WTC11 (cell line): Measurements from ENCODE around the gene TMC4. TPM values are rescaled to one million over a fixed set of nuclear protein-coding genes. Genes with fewer than 3 reads are reported as not detected.
"Not testable (repeated sequence)": the region's sequence is repeated elsewhere in the genome, so short reads cannot be mapped to it uniquely, and the experiment has no call there.

Source experiments
- ATAC-seq: fragments of 200-7000 bp; cut with Tn5 transposase; 2 replicates; pipeline ENCODE4 v1.10.0; 2021; ENCODE audit warnings: mild to moderate bottlenecking, moderate library complexity
- CTCF ChIA-PET: fragments of 300-600 bp; sonication (Branson Sonifier 250); formaldehyde crosslinking; loops from one replicate; lab custom pipeline; 2021; ENCODE audit warnings: antibody characterized with exemption; lab: Charles Lee
- POLR2A ChIA-PET: fragments of 350-600 bp; sonication (Branson Sonifier 250); formaldehyde crosslinking; loops from one replicate; lab custom pipeline; 2021; ENCODE audit warnings: antibody characterized with exemption; lab: Charles Lee
- DNase-seq: peaks from one replicate; pipeline ENCODE4 v3.0.0; 2021; ENCODE audit warnings: low spot score
- H3K27ac Mint-ChIP-seq: 2 replicates; pipeline ENCODE4 v1.8.0; 2021; ENCODE audit warnings: mixed read lengths
- H3K27me3 Mint-ChIP-seq: 2 replicates; pipeline ENCODE4 v1.8.0; 2021; ENCODE audit warnings: low read depth, mild to moderate bottlenecking, moderate library complexity, mixed read lengths
- H3K36me3 Mint-ChIP-seq: 2 replicates; pipeline ENCODE4 v1.8.0; 2021; ENCODE audit warnings: mixed read lengths
- H3K4me1 Mint-ChIP-seq: 2 replicates; pipeline ENCODE4 v1.8.0; 2022; ENCODE audit warnings: mixed read lengths
- H3K4me3 Mint-ChIP-seq: 2 replicates; pipeline ENCODE4 v1.8.0; 2021; ENCODE audit warnings: mild to moderate bottlenecking, moderate library complexity, mixed read lengths
- H3K9me3 Mint-ChIP-seq: 2 replicates; pipeline ENCODE4 v1.8.0; 2021; ENCODE audit warnings: mixed read lengths
- CTCF ChIP-seq: fragments of 200-600 bp; IDR thresholded peaks from 2 replicates; pipeline ENCODE4 v1.8.0; 2022; ENCODE audit warnings: antibody characterized with exemption
- EMX1 ChIP-seq: fragments of 250-450 bp; sonication (Bioruptor Pico); IDR thresholded peaks from 2 replicates; pipeline ENCODE4 v1.8.0; 2021; ENCODE audit warnings: mild to moderate bottlenecking
- GABPB1 ChIP-seq: sonication (generic); formaldehyde crosslinking; IDR thresholded peaks from 2 replicates; pipeline ENCODE4 v1.8.1; 2023; ENCODE audit warnings: mild to moderate bottlenecking, missing genetic modification reagents
- MLX ChIP-seq: sonication (generic); formaldehyde crosslinking; IDR thresholded peaks from 2 replicates; pipeline ENCODE4 v1.8.1; 2023; ENCODE audit warnings: mild to moderate bottlenecking, missing genetic modification reagents, moderate library complexity
- NFATC4 ChIP-seq: fragments of 250-450 bp; sonication (Bioruptor Pico); IDR thresholded peaks from 2 replicates; pipeline ENCODE4 v1.9.0; 2021; ENCODE audit warnings: mild to moderate bottlenecking
- NFYB ChIP-seq: sonication (generic); formaldehyde crosslinking; conservative IDR thresholded peaks from 2 replicates; pipeline ENCODE4 v1.8.0; 2022; ENCODE audit warnings: low read depth, missing genetic modification reagents
- RORB ChIP-seq: fragments of 250-450 bp; sonication (Bioruptor Pico); IDR thresholded peaks from 2 replicates; pipeline ENCODE4 v1.9.0; 2021; ENCODE audit warnings: mild to moderate bottlenecking
- SMAD3 ChIP-seq: sonication (generic); formaldehyde crosslinking; IDR thresholded peaks from 2 replicates; pipeline ENCODE4 v1.8.0; 2022; ENCODE audit warnings: missing genetic modification reagents, mild to moderate bottlenecking, borderline replicate concordance
- SMAD4 ChIP-seq: sonication (generic); formaldehyde crosslinking; IDR thresholded peaks from 2 replicates; pipeline ENCODE4 v1.8.0; 2022; ENCODE audit warnings: mild to moderate bottlenecking, missing genetic modification reagents
- SOX15 ChIP-seq: fragments of 250-450 bp; sonication (Bioruptor Pico); IDR thresholded peaks from 2 replicates; pipeline ENCODE4 v1.9.0; 2021; ENCODE audit warnings: mild to moderate bottlenecking
- USF1 ChIP-seq: sonication (generic); formaldehyde crosslinking; IDR thresholded peaks from 2 replicates; pipeline ENCODE4 v1.8.0; 2022; ENCODE audit warnings: mild to moderate bottlenecking, missing genetic modification reagents
- ZBTB21 ChIP-seq: sonication (generic); formaldehyde crosslinking; IDR thresholded peaks from 2 replicates; pipeline ENCODE4 v1.8.1; 2023; ENCODE audit warnings: mild to moderate bottlenecking, missing genetic modification reagents, borderline replicate concordance
- ZNF232 ChIP-seq: sonication (generic); formaldehyde crosslinking; IDR thresholded peaks from 2 replicates; pipeline ENCODE4 v1.8.0; 2022; ENCODE audit warnings: mild to moderate bottlenecking, missing genetic modification reagents
- ZNF423 ChIP-seq: fragments of 250-450 bp; sonication (Bioruptor Pico); IDR thresholded peaks from 2 replicates; pipeline ENCODE4 v2.1.2; 2022; ENCODE audit warnings: mild to moderate bottlenecking, moderate library complexity
- ZNF425 ChIP-seq: fragments of 250-450 bp; sonication (Bioruptor Pico); conservative IDR thresholded peaks from 2 replicates; pipeline ENCODE4 v1.9.0; 2021; ENCODE audit warnings: mild to moderate bottlenecking
- total RNA-seq: library from RNA; stranded (reverse); gene quantifications from 3 replicates; pipeline ENCODE4 v1.2.3, GENCODE V29; 2021
- TF ChIP-seq, protein P1 (sequence below): sonication (generic); formaldehyde crosslinking; IDR thresholded peaks from 2 replicates; pipeline ENCODE4 v1.8.1; 2022; ENCODE audit warnings: mild to moderate bottlenecking, moderate library complexity, missing genetic modification reagents
- TF ChIP-seq, protein P2 (sequence below): sonication (generic); formaldehyde crosslinking; IDR thresholded peaks from 2 replicates; pipeline ENCODE4 v1.8.0; 2022; ENCODE audit warnings: mild to moderate bottlenecking, missing genetic modification reagents
- TF ChIP-seq, protein P3 (sequence below): fragments of 250-450 bp; sonication (Bioruptor Pico); IDR thresholded peaks from 2 replicates; pipeline ENCODE4 v1.9.0; 2021; ENCODE audit warnings: mild to moderate bottlenecking

TMC4 gene
- total RNA-seq, 1 experiment from 2014 or later = 9.3 TPM

- TF ChIP-seq MLX = no peak
- TF ChIP-seq, all 79 proteins: peak for 0
These were observed 23.6 kb upstream of the TMC4 start (continued) for GRCh38 chr19:54196536-54196935.

- H3K36me3 Mint-ChIP-seq = peaks cover 32% of the 10 kb centered on the region
- H3K4me3 Mint-ChIP-seq, H3K27ac Mint-ChIP-seq, ATAC-seq, H3K27me3 Mint-ChIP-seq, H3K9me3 Mint-ChIP-seq, CTCF ChIA-PET, POLR2A ChIA-PET, DNase-seq: not testable (repeated sequence)
- H3K4me1 Mint-ChIP-seq = peaks cover 19% of the 10 kb centered on the region
These were observed 21.5 kb upstream of the TMC4 start for GRCh38 chr19:54194463-54194862.

GRCh38 chr19:54193011-54193410, 20.1 kb upstream of the TMC4 start:
- POLR2A ChIA-PET = interaction anchor here (2.8 kb wide), 1 partner anchor 16 kb away, joined by 21 read pairs; no protein-coding TSS in a partner anchor
- Mint-ChIP-seq H3K4me3 (peak overlapping the region; percentile 85), H3K9me3 (no peaks in the 10 kb centered on the region), H3K4me1 (peaks cover 20% of the 10 kb centered on the region), H3K36me3 (peaks cover 32% of the 10 kb centered on the region), H3K27me3 (peaks cover 3% of the 10 kb centered on the region; the same call in 1 of the 2 replicates), H3K27ac (peak overlapping the region; percentile 60)
- CTCF ChIA-PET = interaction anchor here (0.6 to 2.7 kb wide), 4 partner anchors 16 to 1311 kb away, joined by 3 to 11 read pairs (median 5); partner anchors contain the start of gene TMC4
- ATAC-seq (no peak), DNase-seq (no peak)
- TF ChIP-seq SMAD3 (CRISPR knock-in tag) (no peak), NFYB (CRISPR knock-in tag) (no peak), GABPB1 (no peak), USF1 (CRISPR knock-in tag) (no peak), ZNF423 (CRISPR knock-in tag) (no peak), NFATC4 (CRISPR knock-in tag) (no peak), ZBTB21 (CRISPR knock-in tag) (no peak), RORB (CRISPR knock-in tag) (no peak), EMX1 (CRISPR knock-in tag) (no peak), ZNF425 (CRISPR knock-in tag) (no peak), ZNF232 (CRISPR knock-in tag) (no peak), CTCF (no peak), SOX15 (CRISPR knock-in tag) (no peak), SMAD4 (no peak)
- TF ChIP-seq, protein P1, sequence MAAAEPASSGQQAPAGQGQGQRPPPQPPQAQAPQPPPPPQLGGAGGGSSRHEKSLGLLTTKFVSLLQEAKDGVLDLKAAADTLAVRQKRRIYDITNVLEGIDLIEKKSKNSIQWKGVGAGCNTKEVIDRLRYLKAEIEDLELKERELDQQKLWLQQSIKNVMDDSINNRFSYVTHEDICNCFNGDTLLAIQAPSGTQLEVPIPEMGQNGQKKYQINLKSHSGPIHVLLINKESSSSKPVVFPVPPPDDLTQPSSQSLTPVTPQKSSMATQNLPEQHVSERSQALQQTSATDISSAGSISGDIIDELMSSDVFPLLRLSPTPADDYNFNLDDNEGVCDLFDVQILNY (CRISPR knock-in tag) = no peak
- TF ChIP-seq, protein P2, sequence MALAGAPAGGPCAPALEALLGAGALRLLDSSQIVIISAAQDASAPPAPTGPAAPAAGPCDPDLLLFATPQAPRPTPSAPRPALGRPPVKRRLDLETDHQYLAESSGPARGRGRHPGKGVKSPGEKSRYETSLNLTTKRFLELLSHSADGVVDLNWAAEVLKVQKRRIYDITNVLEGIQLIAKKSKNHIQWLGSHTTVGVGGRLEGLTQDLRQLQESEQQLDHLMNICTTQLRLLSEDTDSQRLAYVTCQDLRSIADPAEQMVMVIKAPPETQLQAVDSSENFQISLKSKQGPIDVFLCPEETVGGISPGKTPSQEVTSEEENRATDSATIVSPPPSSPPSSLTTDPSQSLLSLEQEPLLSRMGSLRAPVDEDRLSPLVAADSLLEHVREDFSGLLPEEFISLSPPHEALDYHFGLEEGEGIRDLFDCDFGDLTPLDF (CRISPR knock-in tag) = no peak
- TF ChIP-seq, protein P3, sequence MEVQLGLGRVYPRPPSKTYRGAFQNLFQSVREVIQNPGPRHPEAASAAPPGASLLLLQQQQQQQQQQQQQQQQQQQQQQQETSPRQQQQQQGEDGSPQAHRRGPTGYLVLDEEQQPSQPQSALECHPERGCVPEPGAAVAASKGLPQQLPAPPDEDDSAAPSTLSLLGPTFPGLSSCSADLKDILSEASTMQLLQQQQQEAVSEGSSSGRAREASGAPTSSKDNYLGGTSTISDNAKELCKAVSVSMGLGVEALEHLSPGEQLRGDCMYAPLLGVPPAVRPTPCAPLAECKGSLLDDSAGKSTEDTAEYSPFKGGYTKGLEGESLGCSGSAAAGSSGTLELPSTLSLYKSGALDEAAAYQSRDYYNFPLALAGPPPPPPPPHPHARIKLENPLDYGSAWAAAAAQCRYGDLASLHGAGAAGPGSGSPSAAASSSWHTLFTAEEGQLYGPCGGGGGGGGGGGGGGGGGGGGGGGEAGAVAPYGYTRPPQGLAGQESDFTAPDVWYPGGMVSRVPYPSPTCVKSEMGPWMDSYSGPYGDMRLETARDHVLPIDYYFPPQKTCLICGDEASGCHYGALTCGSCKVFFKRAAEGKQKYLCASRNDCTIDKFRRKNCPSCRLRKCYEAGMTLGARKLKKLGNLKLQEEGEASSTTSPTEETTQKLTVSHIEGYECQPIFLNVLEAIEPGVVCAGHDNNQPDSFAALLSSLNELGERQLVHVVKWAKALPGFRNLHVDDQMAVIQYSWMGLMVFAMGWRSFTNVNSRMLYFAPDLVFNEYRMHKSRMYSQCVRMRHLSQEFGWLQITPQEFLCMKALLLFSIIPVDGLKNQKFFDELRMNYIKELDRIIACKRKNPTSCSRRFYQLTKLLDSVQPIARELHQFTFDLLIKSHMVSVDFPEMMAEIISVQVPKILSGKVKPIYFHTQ (CRISPR knock-in tag) = no peak
